Measurements from ENCODE around the gene RFX4.

- TF ChIP-seq CTCF (IDR thresholded peaks at IDR 0.05) (no peak), POLR2A (IDR thresholded peaks at IDR 0.05) (no peak)
These were observed 19.3 kb downstream of the RFX4 start for GRCh38 chr12:106602076-106602475.

Data from testis (tissue), 2 donors.